WTC11 (cell line): ENCODE results near the gene KCNT1.

ENCODE experiments used
- CTCF ChIP-seq: fragments of 200-600 bp; IDR thresholded peaks from 2 replicates; pipeline ENCODE4 v1.8.0; 2022; ENCODE audit warnings: antibody characterized with exemption
- ETV6 ChIP-seq: sonication (generic); formaldehyde crosslinking; IDR thresholded peaks from 2 replicates; pipeline ENCODE4 v1.8.1; 2022; ENCODE audit warnings: mild to moderate bottlenecking, missing genetic modification reagents
- GABPB1 ChIP-seq: sonication (generic); formaldehyde crosslinking; IDR thresholded peaks from 2 replicates; pipeline ENCODE4 v1.8.1; 2023; ENCODE audit warnings: mild to moderate bottlenecking, missing genetic modification reagents
- HMGXB4 ChIP-seq: sonication (generic); formaldehyde crosslinking; IDR thresholded peaks from 2 replicates; pipeline ENCODE4 v1.8.1; 2023; ENCODE audit warnings: mild to moderate bottlenecking, moderate library complexity, missing genetic modification reagents
- NFATC4 ChIP-seq: fragments of 250-450 bp; sonication (Bioruptor Pico); IDR thresholded peaks from 2 replicates; pipeline ENCODE4 v1.9.0; 2021; ENCODE audit warnings: mild to moderate bottlenecking
- USF1 ChIP-seq: sonication (generic); formaldehyde crosslinking; IDR thresholded peaks from 2 replicates; pipeline ENCODE4 v1.8.0; 2022; ENCODE audit warnings: mild to moderate bottlenecking, missing genetic modification reagents

GRCh38 chr9:135684691-135685090 is 17.3 kb upstream of the KCNT1 start:
- no peak for TF ChIP-seq HMGXB4 (CRISPR knock-in tag)
- TF ChIP-seq ETV6 = no peak
- TF ChIP-seq NFATC4 = no peak
- no peak for TF ChIP-seq GABPB1 (CRISPR knock-in tag)
- no peak for TF ChIP-seq CTCF
- no peak for TF ChIP-seq USF1 (CRISPR knock-in tag)
